NCI-H2196 (cell line): Measurements from ENCODE around the gene CAPN5.

Experiments used
- DNase-seq: peaks from one replicate; lab custom pipeline; 2025; ENCODE audit not compliant: unreplicated experiment; lab: John Stamatoyannopoulos, UW

Gene CAPN5

DNA sequence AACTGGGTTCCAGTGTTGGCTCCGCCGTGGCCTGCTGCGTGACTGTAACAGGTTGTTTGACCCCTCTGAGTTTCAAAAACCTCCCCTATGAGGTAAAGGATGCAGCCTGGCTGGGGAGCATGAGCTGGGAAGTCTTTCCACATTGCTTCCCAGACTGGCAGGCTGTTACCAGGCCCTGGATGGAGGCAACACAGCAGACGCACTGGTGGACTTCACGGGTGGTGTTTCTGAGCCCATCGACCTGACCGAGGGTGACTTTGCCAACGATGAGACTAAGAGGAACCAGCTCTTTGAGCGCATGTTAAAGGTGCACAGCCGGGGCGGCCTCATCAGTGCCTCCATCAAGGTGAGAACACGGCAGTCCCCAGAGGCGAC is 47.3 kb downstream of the CAPN5 start:
- no peak for DNase-seq

DNA sequence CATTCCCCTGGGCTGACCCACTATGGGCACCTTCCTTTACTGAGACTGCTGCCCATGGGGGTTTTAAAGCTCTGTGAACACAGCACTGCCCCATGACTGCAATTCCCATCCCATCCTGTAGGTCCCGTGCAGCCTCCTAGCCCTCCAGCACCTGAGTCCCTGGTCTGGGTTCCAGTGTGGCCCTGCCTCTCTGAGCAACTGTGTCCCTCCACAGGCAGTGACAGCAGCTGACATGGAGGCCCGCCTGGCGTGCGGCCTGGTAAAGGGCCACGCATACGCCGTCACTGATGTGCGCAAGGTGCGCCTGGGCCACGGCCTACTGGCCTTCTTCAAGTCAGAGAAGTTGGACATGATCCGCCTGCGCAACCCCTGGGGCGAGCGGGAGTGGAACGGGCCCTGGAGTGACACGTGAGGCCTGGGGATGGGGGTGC is 48.4 kb downstream of the CAPN5 start:
- no peak for DNase-seq

DNA sequence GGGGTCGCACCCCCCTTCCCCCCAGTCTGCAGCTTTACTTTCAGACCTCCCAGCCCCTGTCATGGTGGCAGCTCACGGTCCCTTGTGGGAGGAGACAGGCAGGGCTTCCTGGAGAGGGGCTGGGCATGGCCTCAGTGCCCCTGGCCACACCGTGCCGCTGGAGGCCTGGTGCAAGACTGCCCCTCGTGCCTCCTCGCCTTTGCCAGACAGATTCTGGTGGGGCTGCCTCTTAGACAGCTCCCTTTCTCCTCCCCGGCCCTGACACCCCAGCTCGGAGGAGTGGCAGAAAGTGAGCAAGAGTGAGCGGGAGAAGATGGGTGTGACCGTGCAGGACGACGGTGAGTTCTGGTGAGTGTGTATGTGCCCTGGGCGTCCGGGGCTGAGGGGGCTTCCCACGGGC is 49.2 kb downstream of the CAPN5 start:
- DNase-seq = no peak

DNA sequence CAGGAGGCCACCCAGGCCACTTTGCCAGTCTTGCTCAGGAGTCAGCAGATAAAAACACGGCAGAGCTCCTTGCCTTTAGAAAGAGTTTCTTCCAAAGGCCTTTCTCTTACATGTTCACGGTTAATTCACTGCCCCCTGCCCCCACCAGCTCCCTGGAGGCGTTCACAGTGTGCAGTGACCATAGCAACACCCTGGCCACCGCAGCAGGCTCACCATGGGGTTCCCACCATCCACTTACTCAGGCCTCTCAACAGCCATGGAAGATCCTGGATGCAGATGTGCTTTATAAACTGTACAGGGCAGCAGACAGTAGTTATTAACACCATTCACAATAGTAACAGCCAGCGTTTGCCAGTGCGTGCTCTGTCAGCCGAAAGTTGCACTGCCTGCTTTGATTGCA is 50.7 kb downstream of the CAPN5 start:
- no peak for DNase-seq

DNA sequence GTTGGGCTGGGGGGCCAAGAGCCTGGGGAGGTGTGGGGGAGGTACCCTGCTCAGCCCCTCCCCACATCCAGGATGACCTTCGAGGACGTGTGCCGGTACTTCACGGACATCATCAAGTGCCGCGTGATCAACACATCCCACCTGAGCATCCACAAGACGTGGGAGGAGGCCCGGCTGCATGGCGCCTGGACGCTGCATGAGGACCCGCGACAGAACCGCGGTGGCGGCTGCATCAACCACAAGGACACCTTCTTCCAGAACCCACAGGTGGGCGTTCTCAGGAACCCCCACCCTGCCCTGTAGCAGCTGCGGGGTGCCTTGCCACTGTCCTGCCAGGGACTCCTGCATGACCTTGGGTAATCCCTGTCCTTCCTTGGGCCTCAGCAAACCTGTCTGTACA is 51.3 kb downstream of the CAPN5 start:
- no peak for DNase-seq

DNA sequence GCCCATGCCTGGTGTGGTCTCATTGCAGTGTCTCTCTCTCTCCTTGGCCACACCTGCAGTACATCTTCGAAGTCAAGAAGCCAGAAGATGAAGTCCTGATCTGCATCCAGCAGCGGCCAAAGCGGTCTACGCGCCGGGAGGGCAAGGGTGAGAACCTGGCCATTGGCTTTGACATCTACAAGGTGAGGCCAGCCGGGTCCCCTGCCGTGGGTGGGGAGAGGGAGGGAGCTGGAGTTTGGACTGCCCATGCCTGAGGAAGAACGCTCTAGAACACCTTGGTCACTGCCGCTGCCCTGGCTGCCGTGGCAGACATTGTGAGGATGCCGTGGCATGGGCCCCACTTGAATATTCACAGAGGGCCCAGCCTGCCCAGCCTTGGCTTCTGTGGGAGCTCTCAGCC is 52.2 kb downstream of the CAPN5 start:
- DNase-seq = no peak

DNA sequence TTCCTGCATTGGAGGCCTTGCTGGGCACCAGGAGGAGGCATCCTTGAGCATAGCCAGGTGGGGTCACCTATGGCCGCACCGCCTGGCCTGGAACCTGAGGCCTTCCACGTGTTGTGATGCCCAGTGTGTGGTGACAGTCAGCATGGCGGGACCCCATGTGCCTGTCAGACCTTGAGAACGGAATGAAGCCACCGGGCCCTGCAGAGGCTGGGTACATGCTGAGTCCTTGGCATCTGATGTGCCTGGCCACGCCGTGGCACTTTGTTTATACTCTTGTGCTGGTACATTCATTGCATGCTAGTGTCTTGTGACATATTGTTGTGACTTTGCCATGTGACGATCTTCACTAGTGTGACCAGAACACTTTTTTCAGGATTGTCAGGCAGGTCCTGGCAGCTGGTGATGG is 52.8 kb downstream of the CAPN5 start:
- no peak for DNase-seq

DNA sequence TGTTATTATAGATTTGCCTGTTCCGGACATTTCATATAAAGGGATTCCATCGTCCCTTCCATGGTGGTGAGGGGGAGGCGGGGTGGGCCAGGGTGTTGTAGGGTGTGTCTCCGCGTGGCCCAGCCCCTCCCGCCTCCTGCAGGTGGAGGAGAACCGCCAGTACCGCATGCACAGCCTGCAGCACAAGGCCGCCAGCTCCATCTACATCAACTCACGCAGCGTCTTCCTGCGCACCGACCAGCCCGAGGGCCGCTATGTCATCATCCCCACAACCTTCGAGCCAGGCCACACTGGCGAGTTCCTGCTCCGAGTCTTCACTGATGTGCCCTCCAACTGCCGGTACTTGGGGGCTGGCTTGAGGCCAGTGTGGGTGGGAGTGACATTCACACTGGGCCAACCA is 53.8 kb downstream of the CAPN5 start:
- DNase-seq = no peak

DNA sequence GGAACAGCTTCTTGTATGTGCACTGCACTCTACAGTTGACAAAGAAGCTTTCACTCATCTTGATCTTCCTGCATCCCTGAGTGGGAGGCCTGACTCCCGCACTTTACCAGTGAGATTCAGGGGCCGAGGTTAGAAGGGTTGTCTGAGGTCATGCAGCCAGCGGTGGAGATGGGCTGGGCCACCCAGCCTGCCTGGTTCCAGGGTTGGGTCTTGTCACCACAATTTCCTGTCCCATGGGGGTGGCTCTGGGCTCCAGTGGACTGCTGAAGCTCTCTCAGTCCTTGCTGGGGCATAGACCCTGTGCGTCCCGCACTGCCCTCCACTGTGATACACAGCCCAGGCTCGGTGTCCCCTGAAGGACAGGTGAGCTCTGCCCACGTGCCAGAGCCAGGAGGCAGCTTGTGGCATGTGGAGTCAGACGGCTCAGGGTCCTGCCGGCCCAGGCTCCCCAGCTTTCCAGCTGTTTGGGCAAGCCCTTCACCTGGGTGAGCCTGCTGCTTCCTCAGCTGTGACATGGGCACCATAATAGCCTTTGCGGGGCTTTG is 54.4 kb downstream of the CAPN5 start:
- no peak for DNase-seq

DNA sequence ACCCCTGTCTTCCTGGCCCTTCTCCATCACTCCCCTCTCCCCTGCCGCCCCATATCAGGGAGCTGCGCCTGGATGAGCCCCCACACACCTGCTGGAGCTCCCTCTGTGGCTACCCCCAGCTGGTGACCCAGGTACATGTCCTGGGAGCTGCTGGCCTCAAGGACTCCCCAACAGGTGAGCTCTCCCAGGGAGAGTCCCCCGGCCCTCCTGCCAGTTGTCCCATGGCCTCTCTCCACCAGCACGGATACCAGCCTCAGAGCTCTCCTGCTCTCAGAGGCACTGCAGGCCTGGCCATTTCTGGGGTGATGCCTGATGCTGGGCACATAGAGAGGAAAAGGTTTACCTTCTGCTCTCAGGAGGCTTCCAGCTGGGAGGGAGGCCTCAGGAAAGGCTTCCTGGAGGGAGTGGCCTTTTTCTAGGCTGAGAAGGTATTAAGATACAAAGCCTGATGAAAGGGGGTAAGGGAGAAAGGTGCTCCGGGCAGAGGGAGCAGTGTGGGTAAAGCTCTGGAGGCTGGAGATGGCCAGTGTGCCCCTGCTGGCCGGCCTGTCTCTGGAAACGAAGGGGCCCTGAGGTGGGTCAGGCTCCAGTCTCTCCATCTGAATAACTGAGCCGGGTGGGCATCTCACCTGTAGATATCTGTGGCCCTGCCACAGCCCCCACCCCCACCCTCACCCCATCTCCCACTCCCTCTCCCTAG is 55.3 kb downstream of the CAPN5 start:
- DNase-seq = no peak

DNA sequence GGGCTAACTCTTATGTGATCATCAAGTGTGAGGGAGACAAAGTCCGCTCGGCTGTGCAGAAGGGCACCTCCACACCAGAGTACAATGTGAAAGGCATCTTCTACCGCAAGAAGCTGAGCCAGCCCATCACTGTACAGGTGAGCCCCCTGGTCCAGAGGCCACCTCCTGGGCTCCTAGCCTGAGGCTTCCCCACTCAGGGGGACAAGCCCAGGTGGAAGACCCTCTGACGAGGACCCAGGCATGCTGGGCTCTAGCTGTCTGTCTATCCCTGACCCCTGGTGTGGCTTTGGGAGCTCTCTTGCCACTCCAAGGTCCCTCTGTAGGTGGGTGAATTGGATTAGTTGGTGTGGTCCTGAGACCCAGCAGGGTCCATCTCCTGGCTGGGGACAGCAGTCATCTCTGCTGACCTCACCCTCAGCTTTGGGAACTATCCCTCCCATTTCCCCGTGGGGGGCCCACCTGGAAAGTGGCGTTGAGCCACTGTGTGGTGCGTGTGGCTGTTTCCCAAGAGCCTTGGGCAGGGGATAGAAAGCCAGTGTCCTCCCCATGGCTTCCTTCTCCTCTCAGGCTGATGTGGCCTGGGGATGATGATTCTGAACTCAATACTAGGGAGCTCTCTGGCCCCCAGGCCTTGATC is 55.9 kb downstream of the CAPN5 start:
- DNase-seq = no peak

DNA sequence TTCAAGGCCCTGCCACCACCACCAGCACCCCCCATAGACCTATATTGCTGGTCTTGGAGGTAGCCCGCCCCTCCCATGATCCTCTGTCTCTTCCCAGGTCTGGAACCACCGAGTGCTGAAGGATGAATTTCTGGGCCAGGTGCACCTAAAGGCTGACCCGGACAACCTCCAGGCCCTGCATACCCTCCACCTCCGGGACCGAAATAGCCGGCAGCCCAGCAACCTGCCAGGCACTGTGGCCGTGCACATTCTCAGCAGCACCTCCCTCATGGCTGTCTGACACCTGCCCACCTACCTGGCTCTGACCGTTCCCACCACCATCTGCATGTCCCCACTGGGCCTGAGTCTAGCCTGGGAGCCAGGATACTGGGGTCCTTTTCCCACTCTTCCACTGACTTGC is 56.8 kb downstream of the CAPN5 start:
- DNase-seq = no peak

DNA sequence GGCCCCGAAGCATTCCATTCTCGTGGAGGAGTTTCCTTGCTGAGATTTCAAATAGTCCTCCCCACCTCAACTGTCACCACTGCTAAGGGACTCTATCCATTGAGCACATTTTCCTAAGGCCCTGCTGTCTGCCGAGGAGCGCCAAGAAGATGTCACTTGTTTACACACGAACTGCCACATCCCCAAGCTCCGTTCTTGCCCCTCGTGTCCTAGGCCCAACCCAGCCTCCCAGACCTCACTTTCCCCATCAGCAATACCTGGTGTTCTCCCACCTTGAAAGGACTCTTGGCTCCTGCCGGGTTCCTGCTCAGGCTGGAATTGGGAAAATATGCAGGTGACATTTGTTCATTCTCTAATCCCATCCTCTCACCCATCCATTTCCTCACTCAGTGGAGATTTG is 57.3 kb downstream of the CAPN5 start:
- DNase-seq = no peak

DNA sequence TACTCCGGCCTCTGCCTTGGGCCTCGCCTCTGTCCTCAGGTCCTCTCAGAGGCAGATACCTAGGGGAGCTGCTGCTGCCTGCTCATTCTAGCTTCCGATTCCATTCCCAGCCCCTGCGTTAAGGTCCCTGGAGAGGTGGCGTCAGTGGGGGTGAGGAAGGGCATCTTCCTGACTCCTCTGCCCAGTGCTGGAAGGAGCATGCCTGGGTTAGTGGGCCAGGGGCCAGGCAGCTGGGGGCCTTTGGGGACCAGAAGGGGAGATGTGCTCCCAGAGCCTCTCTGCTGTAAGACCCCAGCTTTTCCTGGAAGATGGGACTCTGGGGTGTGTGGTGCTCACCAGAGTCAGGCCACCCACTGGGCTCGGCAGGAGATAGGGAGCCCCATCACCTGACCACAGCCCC is 57.7 kb downstream of the CAPN5 start:
- no peak for DNase-seq

DNA sequence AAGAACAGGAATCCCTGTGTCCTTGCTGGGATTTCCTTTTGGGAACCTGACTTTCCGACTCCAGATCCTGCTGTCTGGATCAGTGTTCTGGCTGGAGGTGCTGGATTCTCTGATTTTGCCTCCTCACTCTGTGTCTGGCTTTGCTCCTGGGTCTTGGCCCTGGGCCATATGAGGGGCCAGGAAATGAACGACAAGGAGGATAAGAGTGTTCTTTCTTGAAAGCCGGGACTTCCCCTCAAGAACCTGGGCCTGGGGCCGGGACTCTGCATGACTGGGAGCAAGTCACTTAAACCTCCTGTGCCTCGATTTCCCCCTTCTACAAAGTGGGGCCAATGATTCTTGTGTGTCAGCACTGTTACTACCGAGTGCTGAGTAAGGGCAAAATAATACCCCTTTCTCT is 58.4 kb downstream of the CAPN5 start:
- no peak for DNase-seq

DNA sequence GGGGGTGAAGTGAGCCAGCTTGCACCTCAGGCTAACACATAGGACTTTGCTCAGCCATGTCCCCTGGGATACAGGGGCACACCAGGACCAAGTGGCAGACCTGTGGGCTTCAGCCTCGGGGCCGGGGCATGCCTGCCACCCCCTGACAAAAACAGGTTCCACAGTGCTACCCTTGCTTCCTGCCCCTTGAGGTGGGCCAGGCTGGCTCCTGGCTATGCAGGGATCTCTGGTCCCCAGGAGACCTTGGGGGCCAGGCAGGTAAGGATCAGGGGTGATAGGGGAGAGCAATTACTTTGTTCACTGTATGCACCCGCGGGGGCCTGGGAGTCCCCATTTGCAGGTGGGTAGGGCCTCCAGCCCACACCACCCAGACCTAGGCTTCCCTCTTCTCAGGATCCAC is 58.9 kb downstream of the CAPN5 start:
- no peak for DNase-seq

DNA sequence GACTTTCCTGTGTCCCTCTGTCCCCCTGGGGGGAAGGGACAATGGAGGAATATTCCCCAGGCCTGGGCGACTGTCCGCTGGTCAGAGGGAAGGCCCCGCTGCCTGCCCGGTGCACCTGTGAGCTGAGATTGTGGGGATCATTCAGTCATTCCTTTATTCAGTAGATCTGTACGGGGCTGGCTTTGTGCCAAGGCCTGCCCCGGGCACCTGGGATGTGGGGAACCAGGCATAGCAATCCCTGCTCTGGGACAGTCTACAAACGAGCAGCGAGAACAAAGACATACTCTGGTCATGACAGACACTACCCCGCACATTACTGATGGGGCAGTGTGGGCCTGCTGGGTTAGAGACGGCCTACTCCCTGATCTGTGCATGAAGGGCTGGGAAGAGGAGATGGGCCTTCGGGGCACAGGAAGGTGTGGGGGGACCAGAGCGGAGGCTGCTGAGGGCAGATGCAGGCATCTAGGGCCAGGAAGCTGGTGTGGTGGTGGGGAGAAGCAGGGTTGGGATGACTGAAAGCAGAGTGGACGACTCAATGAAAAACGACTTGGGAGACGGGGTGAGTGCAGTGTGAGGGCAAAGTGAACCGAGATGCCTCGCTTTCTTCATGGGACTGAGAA is 59.5 kb downstream of the CAPN5 start:
- no peak for DNase-seq

DNA sequence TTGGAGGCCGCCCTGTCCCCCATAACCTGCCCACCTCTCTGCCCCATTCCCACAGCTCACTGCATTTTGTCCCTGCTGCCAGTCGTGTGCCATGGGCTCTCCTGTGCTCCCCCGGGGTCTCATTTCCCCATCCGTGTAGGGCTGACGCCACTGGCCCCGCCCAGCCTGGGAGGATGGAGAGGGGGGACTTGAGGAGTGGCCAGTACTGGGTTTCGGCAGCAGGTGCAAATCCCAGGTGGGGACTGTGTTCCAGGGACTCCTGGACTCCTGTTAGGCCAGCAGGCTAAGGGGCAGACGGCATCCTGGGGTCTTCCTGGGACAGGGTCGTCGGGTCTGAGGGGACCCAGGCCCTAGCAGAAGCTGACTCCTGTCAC is 60.1 kb downstream of the CAPN5 start:
- DNase-seq = no peak

DNA sequence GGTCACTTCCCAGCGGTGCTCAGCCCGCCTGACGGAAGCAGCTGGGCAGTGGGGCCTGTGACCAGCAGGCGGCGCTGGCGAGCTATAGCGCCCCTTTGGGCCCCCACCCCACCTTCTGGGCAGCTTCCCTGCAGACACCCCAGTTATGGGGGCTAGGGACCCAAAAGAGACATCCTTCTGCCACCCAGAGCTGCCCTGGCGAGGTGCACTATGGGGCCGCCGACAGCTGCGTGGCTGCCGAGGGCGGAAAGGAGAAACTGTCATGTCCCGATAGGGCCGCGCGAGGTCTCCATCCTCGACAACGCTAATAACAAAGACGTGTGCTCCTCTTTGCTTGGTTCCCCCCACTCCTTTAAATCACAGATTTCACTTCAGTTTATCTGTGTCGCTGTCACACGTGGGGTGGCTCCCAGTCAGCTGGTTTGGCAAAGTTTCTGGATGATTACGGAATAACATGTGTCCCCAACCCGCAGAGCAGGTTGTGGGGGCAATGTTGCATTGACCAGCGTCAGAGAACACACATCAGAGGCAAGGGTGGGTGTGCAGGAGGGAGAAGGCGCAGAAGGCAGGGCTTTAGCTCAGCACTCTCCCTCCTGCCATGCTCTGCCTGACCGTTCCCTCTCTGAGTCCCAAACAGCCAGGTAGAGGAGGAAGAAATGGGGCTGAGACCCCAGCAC is 60.6 kb downstream of the CAPN5 start:
- peak; percentile 47 for DNase-seq

DNA sequence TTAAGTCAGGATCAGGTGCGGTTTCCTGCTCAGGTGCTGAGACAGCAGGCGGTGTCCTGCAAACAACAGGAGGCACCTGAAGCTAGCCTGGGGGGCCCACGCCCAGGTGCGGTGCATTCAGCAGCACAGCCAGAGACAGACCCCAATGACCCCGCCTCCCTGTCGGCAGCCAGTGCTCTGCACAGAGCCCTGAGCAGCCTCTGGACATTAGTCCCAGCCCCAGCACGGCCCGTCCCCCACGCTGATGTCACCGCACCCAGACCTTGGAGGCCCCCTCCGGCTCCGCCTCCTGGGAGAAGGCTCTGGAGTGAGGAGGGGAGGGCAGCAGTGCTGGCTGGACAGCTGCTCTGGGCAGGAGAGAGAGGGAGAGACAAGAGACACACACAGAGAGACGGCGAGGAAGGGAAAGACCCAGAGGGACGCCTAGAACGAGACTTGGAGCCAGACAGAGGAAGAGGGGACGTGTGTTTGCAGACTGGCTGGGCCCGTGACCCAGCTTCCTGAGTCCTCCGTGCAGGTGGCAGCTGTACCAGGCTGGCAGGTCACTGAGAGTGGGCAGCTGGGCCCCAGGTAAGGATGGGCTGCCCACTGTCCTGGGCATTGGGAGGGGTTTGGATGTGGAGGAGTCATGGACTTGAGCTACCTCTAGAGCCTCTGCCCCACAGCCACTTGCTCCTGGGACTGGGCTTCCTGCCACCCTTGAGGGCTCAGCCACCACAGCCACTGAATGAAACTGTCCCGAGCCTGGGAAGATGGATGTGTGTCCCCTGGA is 61.3 kb downstream of the CAPN5 start, which contains the start of gene MYO7A:
TSS of gene MYO7A (plus strand) at position 327 of the 772 bp plus-strand sequence. CDS start 2,389 bp downstream, outside the sequence.
- DNase-seq = no peak
